ENCODE data around the gene PDLIM1.

DNA sequence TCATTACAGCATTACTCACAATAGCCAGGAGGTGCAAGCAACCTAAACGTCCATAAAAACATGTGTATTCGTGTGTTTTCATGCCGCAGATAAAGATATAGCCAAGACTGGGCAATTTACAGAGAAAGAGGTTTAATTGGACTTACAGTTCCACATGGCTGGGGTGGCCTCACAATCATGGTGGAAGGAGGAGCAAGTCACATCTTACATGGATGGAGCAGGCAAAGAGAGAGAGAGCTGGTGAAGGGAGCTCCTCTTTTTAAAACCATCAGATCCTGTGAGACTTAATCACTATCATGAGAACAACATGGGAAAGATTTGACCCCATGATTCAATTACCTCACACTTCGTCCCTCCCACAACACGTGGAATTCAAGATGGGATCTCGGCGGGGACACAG, 33.0 kb downstream of the PDLIM1 start:
- TF ChIP-seq, protein P1, sequence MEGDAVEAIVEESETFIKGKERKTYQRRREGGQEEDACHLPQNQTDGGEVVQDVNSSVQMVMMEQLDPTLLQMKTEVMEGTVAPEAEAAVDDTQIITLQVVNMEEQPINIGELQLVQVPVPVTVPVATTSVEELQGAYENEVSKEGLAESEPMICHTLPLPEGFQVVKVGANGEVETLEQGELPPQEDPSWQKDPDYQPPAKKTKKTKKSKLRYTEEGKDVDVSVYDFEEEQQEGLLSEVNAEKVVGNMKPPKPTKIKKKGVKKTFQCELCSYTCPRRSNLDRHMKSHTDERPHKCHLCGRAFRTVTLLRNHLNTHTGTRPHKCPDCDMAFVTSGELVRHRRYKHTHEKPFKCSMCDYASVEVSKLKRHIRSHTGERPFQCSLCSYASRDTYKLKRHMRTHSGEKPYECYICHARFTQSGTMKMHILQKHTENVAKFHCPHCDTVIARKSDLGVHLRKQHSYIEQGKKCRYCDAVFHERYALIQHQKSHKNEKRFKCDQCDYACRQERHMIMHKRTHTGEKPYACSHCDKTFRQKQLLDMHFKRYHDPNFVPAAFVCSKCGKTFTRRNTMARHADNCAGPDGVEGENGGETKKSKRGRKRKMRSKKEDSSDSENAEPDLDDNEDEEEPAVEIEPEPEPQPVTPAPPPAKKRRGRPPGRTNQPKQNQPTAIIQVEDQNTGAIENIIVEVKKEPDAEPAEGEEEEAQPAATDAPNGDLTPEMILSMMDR (IDR thresholded peaks at IDR 0.05): no peak
- TF ChIP-seq EP300 (IDR thresholded peaks at IDR 0.05): no peak
- TF ChIP-seq POLR2AphosphoS5 (IDR thresholded peaks at IDR 0.05): no peak
- no peak for TF ChIP-seq POLR2A (IDR thresholded peaks at IDR 0.05)
